K562 (cell line): ENCODE results near the gene YBX3. TPM values are rescaled to one million over a fixed set of nuclear protein-coding genes. Genes with fewer than 3 reads are reported as not detected.

Source experiments
- ARID3A ChIP-seq: IDR thresholded peaks from 2 replicates; pipeline ENCODE4 v1.6.1; 2012; ENCODE audit warnings: low read depth, low read length, improper control_type of control experiment, borderline replicate concordance
- CC2D1A ChIP-seq: fragments of 450-650 bp; IDR thresholded peaks from 2 replicates; pipeline ENCODE4 v1.6.1; 2017; ENCODE audit warnings: mild to moderate bottlenecking
- COPS2 ChIP-seq: fragments of 450-650 bp; conservative IDR thresholded peaks from 2 replicates; pipeline ENCODE4 v1.6.1; 2016; ENCODE audit warnings: mild to moderate bottlenecking, moderate library complexity
- E2F1 ChIP-seq: sonication (generic); formaldehyde crosslinking; IDR thresholded peaks from 2 replicates; pipeline ENCODE4 v1.8.1; 2023; ENCODE audit warnings: mild to moderate bottlenecking, missing genetic modification reagents, moderate library complexity
- FOXM1 ChIP-seq, 2 experiments: fragments of 450-650 bp in 1 of 2; sonication (generic) in 1 of 2; formaldehyde crosslinking in 1 of 2; IDR thresholded peaks; 2 replicates each; pipeline versions ENCODE4 v1.6.1 to v1.9.0; 2017 to 2022; ENCODE audit warnings: low read depth in 2 of 2, mild to moderate bottlenecking in 2 of 2, missing genetic modification reagents in 1 of 2, moderate library complexity in 1 of 2
- KDM1A ChIP-seq, 2 experiments: fragments of 450-650 bp; IDR thresholded peaks; 2 replicates each; pipeline ENCODE4 v1.6.1; 2016; ENCODE audit warnings: mild to moderate bottlenecking in 2 of 2
- MYBL2 ChIP-seq, 2 experiments: fragments of 450-650 bp in 1 of 2; sonication (generic) in 1 of 2; formaldehyde crosslinking in 1 of 2; IDR thresholded peaks; 2 replicates each; pipeline versions ENCODE4 v1.6.1 to v1.8.1; 2017 to 2022; ENCODE audit warnings: borderline replicate concordance in 1 of 2, inconsistent platforms in 1 of 2, low read depth in 1 of 2, mild to moderate bottlenecking in 1 of 2, missing genetic modification reagents in 1 of 2, moderate library complexity in 1 of 2
- NR4A1 ChIP-seq, 2 experiments: fragments of 250-450 bp in 1 of 2; fragments of 450-650 bp in 1 of 2; sonication (Bioruptor Pico) in 1 of 2; IDR thresholded peaks; 2 replicates each; pipeline versions ENCODE4 v1.4.0 to v1.6.1; 2016 to 2020; ENCODE audit warnings: mild to moderate bottlenecking in 2 of 2, missing compliant biosample characterization in 1 of 2, missing genetic modification characterization in 1 of 2, moderate library complexity in 1 of 2
- PTTG1 ChIP-seq: fragments of 450-650 bp; IDR thresholded peaks from 2 replicates; pipeline ENCODE4 v1.6.1; 2016; ENCODE audit warnings: low read depth, mild to moderate bottlenecking, missing genetic modification characterization, missing compliant biosample characterization
- RCOR1 ChIP-seq, 2 experiments: IDR thresholded peaks; 2 replicates each; pipeline ENCODE4 v1.6.1; 2012; ENCODE audit warnings: low read depth in 2 of 2, low read length in 2 of 2, borderline replicate concordance in 1 of 2, improper control_type of control experiment in 1 of 2
- REST ChIP-seq, 2 experiments: fragments of 450-650 bp; formaldehyde crosslinking in 1 of 2; IDR thresholded peaks; 2 replicates each; pipeline versions ENCODE4 v1.4.0 to v1.6.1; 2014 to 2020; ENCODE audit warnings: mild to moderate bottlenecking in 2 of 2, borderline replicate concordance in 1 of 2, low read depth in 1 of 2
- SMC3 ChIP-seq: conservative IDR thresholded peaks from 2 replicates; pipeline ENCODE4 v1.6.1; 2011; ENCODE audit warnings: low read depth, low read length, improper control_type of control experiment; ENCODE audit not compliant: insufficient read depth
- TEAD1 ChIP-seq, 2 experiments: fragments of 450-650 bp in 1 of 2; sonication (generic) in 1 of 2; formaldehyde crosslinking; IDR thresholded peaks; 2 replicates each; pipeline versions ENCODE4 v1.4.0 to v1.8.0; 2020 to 2022; ENCODE audit warnings: mild to moderate bottlenecking in 2 of 2, missing genetic modification reagents in 1 of 2
- ZNF24 ChIP-seq: fragments of 450-650 bp; IDR thresholded peaks from 2 replicates; pipeline ENCODE4 v1.6.1; 2016
- ZNF764 ChIP-seq: fragments of 250-450 bp; sonication (Bioruptor Pico); IDR thresholded peaks from 2 replicates; pipeline ENCODE4 v1.4.0; 2020; ENCODE audit warnings: low read depth, mild to moderate bottlenecking, moderate library complexity
- polyA plus RNA-seq, 8 experiments: library from polyadenylated mRNA; depleted of rRNA in 4 of 8; stranded (reverse) in 5 of 8; unstranded in 3 of 8; fragments of >200 nt; fragmentation: Nextera tagmentation in 2 of 8; fragmentation: Illumina TruSeq in 1 of 8; extraction: Ambion mirVana in 2 of 8; extraction: Trizol in 1 of 8; gene quantifications; 2 replicates each; pipeline versions ENCODE4 v1.2.1 to v1.2.3, GENCODE V29; 2011 to 2014; ENCODE audit warnings: inconsistent platforms in 1 of 8, missing spikeins in 1 of 8
- total RNA-seq, 7 experiments: library from RNA; depleted of rRNA in 6 of 7; stranded (reverse); fragments of >200 nt in 6 of 7; fragmentation: Illumina TruSeq in 2 of 7; extraction: Trizol in 2 of 7; gene quantifications; 2 replicates each; pipeline versions ENCODE4 v1.2.1 to v1.2.3, GENCODE V29; 2011 to 2021; ENCODE audit warnings: low replicate concordance in 1 of 7

Gene YBX3
- total and polyA plus RNA-seq, 9 of the 15 experiments (the other 6 are each of a cell fraction or from before 2014, with no cell fraction given) = 47.0 to 239 (median 81.5) TPM

- no peak for TF ChIP-seq TEAD1 (CRISPR knock-in tag; IDR thresholded peaks at IDR 0.05)
- TF ChIP-seq CC2D1A = peak; percentile 15; the same call in 1 of the 2 replicates
- no peak for TF ChIP-seq ZNF764 (CRISPR knock-in tag)
- TF ChIP-seq REST (IDR thresholded peaks at IDR 0.05; ENCODE audit: borderline replicate concordance) = peak; percentile 74
- TF ChIP-seq REST (CRISPR knock-in tag; IDR thresholded peaks at IDR 0.05; ENCODE audit: low read depth) = no peak
- TF ChIP-seq RCOR1 (IDR thresholded peaks at IDR 0.05; ENCODE audit: borderline replicate concordance in 1 of 2, low read depth in 2 of 2, low read length in 2 of 2) = peak; percentile 98 to 99
- TF ChIP-seq SMC3 = peak; percentile 54
- TF ChIP-seq ARID3A = peak; percentile 60; the same call in 1 of the 2 replicates
- peak; percentile 99 for TF ChIP-seq KDM1A (IDR thresholded peaks at IDR 0.05)
- no peak for TF ChIP-seq PTTG1
- TF ChIP-seq E2F1 = no peak
- no peak for TF ChIP-seq NR4A1 (CRISPR knock-in tag; IDR thresholded peaks at IDR 0.05)
- no peak for TF ChIP-seq NR4A1 (tag; IDR thresholded peaks at IDR 0.05)
- TF ChIP-seq FOXM1 (IDR thresholded peaks at IDR 0.05; ENCODE audit: low read depth) = peak; percentile 55; the same call in 1 of the 2 replicates
- no peak for TF ChIP-seq FOXM1 (CRISPR knock-in tag; IDR thresholded peaks at IDR 0.05; ENCODE audit: low read depth)
- no peak for TF ChIP-seq ZNF24
- TF ChIP-seq COPS2 = no peak
- TF ChIP-seq MYBL2 (IDR thresholded peaks at IDR 0.05; ENCODE audit: low read depth) = no peak; the same call in 1 of the 2 replicates
- no peak for TF ChIP-seq MYBL2 (CRISPR knock-in tag; IDR thresholded peaks at IDR 0.05; ENCODE audit: borderline replicate concordance)
Observed at GRCh38 chr12:10749700-10750384, 26.7 kb upstream of the YBX3 start (continued).
